GM12891 (cell line): Measurements from ENCODE around the gene ETFB.

Source experiments
- POLR2A ChIP-seq: IDR thresholded peaks from 2 replicates; pipeline ENCODE4 v1.6.1; 2011; ENCODE audit warnings: low read depth, low read length, control low read depth
- POLR2AphosphoS5 ChIP-seq: IDR thresholded peaks from 2 replicates; pipeline ENCODE4 v1.6.1; 2011; ENCODE audit warnings: low read depth, low read length, control low read depth
- SPI1 ChIP-seq: IDR thresholded peaks from 2 replicates; pipeline ENCODE4 v1.6.1; 2011; ENCODE audit warnings: low read depth, low read length, control low read depth
- TAF1 ChIP-seq: IDR thresholded peaks from 2 replicates; pipeline ENCODE4 v1.6.1; 2011; ENCODE audit warnings: low read depth, low read length, control low read depth

GRCh38 chr19:51311351-51312257 lies 54.6 kb downstream of the ETFB start, which contains the start of gene IGLON5:
- TF ChIP-seq POLR2AphosphoS5 (no peak), POLR2A (no peak), TAF1 (no peak), SPI1 (no peak)
